ENCODE data around the gene TP53I3.

DNA sequence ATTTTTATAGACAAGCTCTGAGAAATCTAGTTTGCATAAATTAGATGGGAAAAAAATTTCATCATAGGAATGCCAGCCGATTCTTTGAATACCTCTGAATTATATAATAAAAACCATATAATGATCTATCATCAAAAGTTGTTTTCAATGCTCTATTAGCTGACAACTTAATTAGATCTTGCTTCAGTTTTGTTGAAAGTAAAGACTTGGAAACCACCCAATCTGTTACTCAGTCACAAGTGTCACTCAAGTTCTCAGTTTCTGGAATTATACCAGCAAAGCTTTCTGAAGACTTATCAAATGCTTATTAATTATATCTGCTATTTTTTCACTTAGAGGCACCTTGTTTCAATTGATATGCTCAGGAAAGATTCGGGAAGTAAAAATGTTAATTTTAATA is 17.4 kb upstream of the TP53I3 start:
- TF ChIP-seq, protein P1, sequence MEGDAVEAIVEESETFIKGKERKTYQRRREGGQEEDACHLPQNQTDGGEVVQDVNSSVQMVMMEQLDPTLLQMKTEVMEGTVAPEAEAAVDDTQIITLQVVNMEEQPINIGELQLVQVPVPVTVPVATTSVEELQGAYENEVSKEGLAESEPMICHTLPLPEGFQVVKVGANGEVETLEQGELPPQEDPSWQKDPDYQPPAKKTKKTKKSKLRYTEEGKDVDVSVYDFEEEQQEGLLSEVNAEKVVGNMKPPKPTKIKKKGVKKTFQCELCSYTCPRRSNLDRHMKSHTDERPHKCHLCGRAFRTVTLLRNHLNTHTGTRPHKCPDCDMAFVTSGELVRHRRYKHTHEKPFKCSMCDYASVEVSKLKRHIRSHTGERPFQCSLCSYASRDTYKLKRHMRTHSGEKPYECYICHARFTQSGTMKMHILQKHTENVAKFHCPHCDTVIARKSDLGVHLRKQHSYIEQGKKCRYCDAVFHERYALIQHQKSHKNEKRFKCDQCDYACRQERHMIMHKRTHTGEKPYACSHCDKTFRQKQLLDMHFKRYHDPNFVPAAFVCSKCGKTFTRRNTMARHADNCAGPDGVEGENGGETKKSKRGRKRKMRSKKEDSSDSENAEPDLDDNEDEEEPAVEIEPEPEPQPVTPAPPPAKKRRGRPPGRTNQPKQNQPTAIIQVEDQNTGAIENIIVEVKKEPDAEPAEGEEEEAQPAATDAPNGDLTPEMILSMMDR (IDR thresholded peaks at IDR 0.05; ENCODE audit: extremely low read depth in 1 of 2, insufficient read depth in 1 of 2, low read depth in 1 of 2, low read length in 2 of 2), result no peak
- TF ChIP-seq JUN (IDR thresholded peaks at IDR 0.05; ENCODE audit: borderline replicate concordance, insufficient read depth, insufficient read length, low read depth) (no peak), POLR2AphosphoS5 (IDR thresholded peaks at IDR 0.05; ENCODE audit: insufficient read depth, low read depth, low read length) (no peak), POLR2A (IDR thresholded peaks at IDR 0.05; ENCODE audit: low read depth, low read length) (no peak), EZH2 (IDR thresholded peaks at IDR 0.05; ENCODE audit: borderline replicate concordance, low read depth, low read length, severe bottlenecking) (no peak)
- TF ChIP-seq, protein P2, sequence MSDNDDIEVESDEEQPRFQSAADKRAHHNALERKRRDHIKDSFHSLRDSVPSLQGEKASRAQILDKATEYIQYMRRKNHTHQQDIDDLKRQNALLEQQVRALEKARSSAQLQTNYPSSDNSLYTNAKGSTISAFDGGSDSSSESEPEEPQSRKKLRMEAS (IDR thresholded peaks at IDR 0.05; ENCODE audit: insufficient read depth, insufficient read length), result no peak
